Mesendoderm (in vitro differentiated cells): Measurements from ENCODE around the gene SFI1.
"Not testable (repeated sequence)": the region's sequence is repeated elsewhere in the genome, so short reads cannot be mapped to it uniquely, and the experiment has no call there.

Experiments
- DNase-seq: peaks from one replicate; pipeline ENCODE4 v3.0.0; 2013
- H2AK5ac ChIP-seq: 2 replicates; pipeline ENCODE4 v1.6.1; 2013; ENCODE audit warnings: low read length, inconsistent platforms
- H2BK120ac ChIP-seq: 2 replicates; pipeline ENCODE4 v1.6.1; 2013; ENCODE audit warnings: low read depth, mild to moderate bottlenecking, low read length, moderate library complexity, mixed read lengths
- H2BK15ac ChIP-seq: replicated peaks from 2 replicates; pipeline ENCODE4 v1.6.1; 2013; ENCODE audit warnings: low read depth, mild to moderate bottlenecking, moderate library complexity
- H2BK5ac ChIP-seq: 2 replicates; pipeline ENCODE4 v1.6.1; 2013; ENCODE audit warnings: low read length, inconsistent platforms
- H3K18ac ChIP-seq: 2 replicates; pipeline ENCODE4 v1.6.1; 2013; ENCODE audit warnings: mild to moderate bottlenecking, low read length, mixed read lengths
- H3K23ac ChIP-seq: one replicate; pipeline ENCODE4 v1.6.1; 2013; ENCODE audit warnings: low read length
- H3K27ac ChIP-seq: 2 replicates; pipeline ENCODE4 v1.5.1; 2013; ENCODE audit warnings: low read depth, mild to moderate bottlenecking, inconsistent platforms, low read length, moderate library complexity
- H3K27me3 ChIP-seq: 2 replicates; pipeline ENCODE4 v1.6.1; 2013; ENCODE audit warnings: low read length, control low read depth, mild to moderate bottlenecking, inconsistent platforms; ENCODE audit not compliant: insufficient read depth, poor library complexity
- H3K36me3 ChIP-seq: 2 replicates; pipeline ENCODE4 v1.6.1; 2013; ENCODE audit warnings: low read length, inconsistent platforms; ENCODE audit not compliant: control insufficient read depth, insufficient read depth
- H3K4ac ChIP-seq: one replicate; pipeline ENCODE4 v1.6.1; 2013; ENCODE audit warnings: low read depth, mild to moderate bottlenecking, low read length, moderate library complexity
- H3K4me1 ChIP-seq: 2 replicates; pipeline ENCODE4 v1.6.1; 2013; ENCODE audit warnings: low read depth, low read length, inconsistent platforms; ENCODE audit not compliant: control insufficient read depth
- H3K4me2 ChIP-seq: 2 replicates; pipeline ENCODE4 v1.6.1; 2013; ENCODE audit warnings: low read length
- H3K4me3 ChIP-seq: 2 replicates; pipeline ENCODE4 v1.5.1; 2013; ENCODE audit warnings: mild to moderate bottlenecking, low read length
- H3K56ac ChIP-seq: one replicate; pipeline ENCODE4 v1.6.1; 2013; ENCODE audit warnings: low read length
- H3K79me1 ChIP-seq: 2 replicates; pipeline ENCODE4 v1.6.1; 2013; ENCODE audit warnings: low read length, inconsistent platforms
- H3K79me2 ChIP-seq: 2 replicates; pipeline ENCODE4 v1.6.1; 2013; ENCODE audit warnings: mild to moderate bottlenecking, low read length; ENCODE audit not compliant: control insufficient read depth, insufficient read depth
- H3K9ac ChIP-seq: 2 replicates; pipeline ENCODE4 v1.6.1; 2013; ENCODE audit warnings: low read length, inconsistent platforms
- H4K5ac ChIP-seq: one replicate; pipeline ENCODE4 v1.6.1; 2013; ENCODE audit warnings: low read length
- H4K8ac ChIP-seq: one replicate; pipeline ENCODE4 v1.6.1; 2013; ENCODE audit warnings: low read depth, mild to moderate bottlenecking, control low read depth, low read length, moderate library complexity
- WGBS: extraction: QIAGEN DNeasy Blood & Tissue Kit; methylation state at CpG from one replicate; pipeline ENCODE4 v1.1.7; 2013; ENCODE audit warnings: low lambda C conversion rate, missing lambda C conversion rate; ENCODE audit not compliant: insufficient coverage; ENCODE audit errors: extremely low coverage; 5-methylcytosine and 5-hydroxymethylcytosine counted together

SFI1 gene

DNA sequence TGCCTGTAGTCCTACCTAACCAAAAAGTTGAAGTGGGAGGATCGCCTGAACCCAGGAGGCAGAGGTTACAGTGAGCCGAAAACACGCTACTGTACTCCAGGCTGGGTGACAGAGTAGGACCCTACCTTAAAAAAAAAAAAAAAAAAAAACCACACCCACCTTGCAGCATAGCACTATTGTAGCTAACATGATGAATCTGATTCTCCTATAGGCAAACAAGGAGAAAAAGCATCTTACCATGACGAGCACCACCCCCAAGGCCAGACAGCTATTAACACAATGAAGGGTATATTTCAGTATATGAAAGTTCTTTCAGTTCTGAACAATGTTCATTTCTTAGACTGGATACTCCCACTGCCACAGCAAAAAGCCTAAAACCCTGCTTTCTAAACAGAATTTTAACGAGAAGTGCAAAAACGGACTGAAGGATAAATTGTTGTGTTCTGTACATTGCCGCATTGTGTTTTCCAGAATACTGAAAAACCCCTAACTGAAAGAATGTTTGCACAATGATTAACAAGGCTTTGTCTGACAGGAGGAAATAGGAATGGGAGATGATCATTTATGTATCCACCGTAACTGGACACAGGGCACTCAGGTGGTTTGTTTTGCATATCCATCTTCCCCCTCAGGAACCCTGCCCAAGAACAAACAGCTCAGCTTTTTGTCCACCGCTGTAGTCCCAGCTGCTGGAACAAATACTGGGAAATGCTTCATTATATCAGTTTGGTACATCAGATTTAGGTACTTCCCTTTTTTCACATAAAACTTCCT is 156.8 kb downstream of the SFI1 start:
- Histone ChIP-seq H3K27ac (no peak overlapping the region), H3K27me3 (no peaks in the 10 kb centered on the region), H3K36me3 (peaks cover 4% of the 10 kb centered on the region), H3K4ac (no peak overlapping the region), H2BK15ac (no peak overlapping the region), H3K4me2 (no peak overlapping the region), H4K8ac (no peak overlapping the region), H3K56ac (no peak overlapping the region), H2BK120ac (no peak overlapping the region), H3K18ac (no peak overlapping the region), H3K9ac (no peak overlapping the region), H2AK5ac (no peak overlapping the region), H3K23ac (no peak overlapping the region), H3K79me1 (peaks cover 14% of the 10 kb centered on the region), H4K5ac (no peak overlapping the region), H3K4me1 (no peaks in the 10 kb centered on the region), H3K4me3 (no peak overlapping the region), H2BK5ac (no peak overlapping the region), H3K79me2 (peaks cover 27% of the 10 kb centered on the region)
- no peak for DNase-seq
- no CpG with 5 or more reads among the region's 9 CpGs for WGBS

DNA sequence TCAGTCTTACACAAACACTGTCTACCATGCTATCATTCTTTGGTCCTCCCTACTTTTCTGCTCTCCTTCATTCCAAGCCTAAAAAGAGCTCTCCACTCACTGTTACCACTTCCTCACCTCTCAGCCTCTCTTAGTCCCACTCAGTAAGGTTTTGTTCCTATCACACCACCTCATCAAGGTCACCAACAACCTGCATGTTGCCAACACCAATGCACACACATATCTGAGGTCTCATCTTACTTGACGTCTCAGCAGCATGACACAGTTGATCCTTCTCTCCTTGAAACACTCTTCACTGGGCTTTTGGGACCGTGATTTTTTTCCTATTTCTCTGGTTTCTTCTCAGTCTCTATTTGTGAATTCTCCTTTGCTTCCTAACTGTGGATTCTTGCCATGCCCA is 157.6 kb downstream of the SFI1 start:
- Histone ChIP-seq H2AK5ac (no peak overlapping the region), H3K27ac (no peak overlapping the region), H3K23ac (no peak overlapping the region), H3K27me3 (no peaks in the 10 kb centered on the region), H3K18ac (no peak overlapping the region), H3K79me2 (peaks cover 35% of the 10 kb centered on the region), H2BK5ac (no peak overlapping the region), H2BK120ac (no peak overlapping the region), H2BK15ac (no peak overlapping the region), H3K9ac (no peak overlapping the region), H3K4ac (no peak overlapping the region), H3K4me1 (no peaks in the 10 kb centered on the region), H3K36me3 (peaks cover 4% of the 10 kb centered on the region), H3K56ac (no peak overlapping the region), H4K8ac (no peak overlapping the region), H3K4me2 (no peak overlapping the region), H3K4me3 (no peak overlapping the region), H4K5ac (no peak overlapping the region), H3K79me1 (peaks cover 16% of the 10 kb centered on the region)
- DNase-seq = no peak
- no CpG with 5 or more reads among the region's 2 CpGs for WGBS

- Histone ChIP-seq H4K8ac (no peak overlapping the region), H2BK5ac (no peak overlapping the region), H3K79me1 (peaks cover 16% of the 10 kb centered on the region), H4K5ac (no peak overlapping the region), H3K79me2 (peaks cover 39% of the 10 kb centered on the region), H2BK15ac (no peak overlapping the region), H2AK5ac (no peak overlapping the region), H2BK120ac (no peak overlapping the region), H3K27me3 (no peaks in the 10 kb centered on the region), H3K4me2 (no peak overlapping the region), H3K4me1 (no peaks in the 10 kb centered on the region), H3K18ac (no peak overlapping the region), H3K27ac (no peak overlapping the region), H3K4me3 (no peak overlapping the region), H3K4ac (no peak overlapping the region), H3K56ac (no peak overlapping the region), H3K9ac (no peak overlapping the region), H3K23ac (no peak overlapping the region), H3K36me3 (peaks cover 4% of the 10 kb centered on the region)
- DNase-seq = no peak
- no CpG with 5 or more reads among the region's 5 CpGs for WGBS
Measured at GRCh38 chr22:31654408-31654807, 158.1 kb downstream of the SFI1 start.

DNA sequence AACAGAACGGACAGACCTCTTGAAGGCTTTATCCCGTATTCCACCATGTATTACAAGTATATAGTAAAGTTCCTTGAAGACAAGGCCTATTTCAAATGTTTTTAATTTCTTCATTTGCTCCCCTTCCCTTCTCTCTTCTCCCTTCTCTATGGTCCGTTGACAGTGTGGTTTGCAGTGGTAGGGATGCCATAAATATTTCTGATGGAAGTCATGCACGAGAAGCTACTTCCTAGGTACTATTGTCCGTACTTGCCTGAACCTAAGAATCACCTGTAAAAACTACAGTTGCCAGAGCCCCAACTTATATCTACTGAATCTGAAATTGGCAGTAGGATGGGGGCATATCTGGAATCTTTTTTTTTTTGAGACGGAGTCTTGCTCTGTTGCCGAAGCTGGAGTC is 162.9 kb downstream of the SFI1 start:
- WGBS = no CpG with 5 or more reads among the region's 7 CpGs
- Histone ChIP-seq H3K4ac (no peak overlapping the region), H3K56ac (no peak overlapping the region), H3K27ac (no peak overlapping the region), H3K4me3 (no peak overlapping the region), H3K79me2 (peaks cover 46% of the 10 kb centered on the region), H2BK15ac (no peak overlapping the region), H3K9ac (no peak overlapping the region), H3K79me1 (peaks cover 19% of the 10 kb centered on the region), H2AK5ac (no peak overlapping the region), H2BK5ac (no peak overlapping the region), H3K4me2 (no peak overlapping the region), H3K23ac (no peak overlapping the region), H3K18ac (no peak overlapping the region), H2BK120ac (no peak overlapping the region), H4K5ac (no peak overlapping the region), H3K27me3 (no peaks in the 10 kb centered on the region), H4K8ac (no peak overlapping the region), H3K36me3 (peaks cover 2% of the 10 kb centered on the region), H3K4me1 (peaks cover 5% of the 10 kb centered on the region)
- no peak for DNase-seq

GRCh38 chr22:31660860-31661341 is 164.6 kb downstream of the SFI1 start:
- not testable (repeated sequence) for H3K4me1 ChIP-seq, H2AK5ac ChIP-seq, H4K8ac ChIP-seq, H3K27ac ChIP-seq, H3K36me3 ChIP-seq, H2BK15ac ChIP-seq, H2BK120ac ChIP-seq, H3K4ac ChIP-seq, H3K18ac ChIP-seq, H4K5ac ChIP-seq, H3K23ac ChIP-seq, H2BK5ac ChIP-seq, H3K27me3 ChIP-seq
- H3K79me2 ChIP-seq = peaks cover 41% of the 10 kb centered on the region
- H3K4me2 ChIP-seq = peak overlapping the region; percentile 53
- peak; percentile 39 for DNase-seq
- peak overlapping the region; percentile 93 for H3K56ac ChIP-seq
- WGBS = no CpG with 5 or more reads among the region's 10 CpGs
- H3K9ac ChIP-seq = peak overlapping the region; percentile 73
- peaks cover 16% of the 10 kb centered on the region for H3K79me1 ChIP-seq
- H3K4me3 ChIP-seq = peak overlapping the region; percentile 93
